GM12872 (cell line): ENCODE results near the gene DDC.

Experiments
- TF ChIP-seq, protein P1 (sequence below): IDR thresholded peaks from 3 replicates; pipeline ENCODE4 v1.5.1; 2011; ENCODE audit warnings: low read depth, mild to moderate bottlenecking, low read length, moderate library complexity; ENCODE audit not compliant: insufficient read depth

The DDC gene

GRCh38 chr7:50412973-50413372 lies 152.2 kb downstream of the DDC start:
- TF ChIP-seq, protein P1, sequence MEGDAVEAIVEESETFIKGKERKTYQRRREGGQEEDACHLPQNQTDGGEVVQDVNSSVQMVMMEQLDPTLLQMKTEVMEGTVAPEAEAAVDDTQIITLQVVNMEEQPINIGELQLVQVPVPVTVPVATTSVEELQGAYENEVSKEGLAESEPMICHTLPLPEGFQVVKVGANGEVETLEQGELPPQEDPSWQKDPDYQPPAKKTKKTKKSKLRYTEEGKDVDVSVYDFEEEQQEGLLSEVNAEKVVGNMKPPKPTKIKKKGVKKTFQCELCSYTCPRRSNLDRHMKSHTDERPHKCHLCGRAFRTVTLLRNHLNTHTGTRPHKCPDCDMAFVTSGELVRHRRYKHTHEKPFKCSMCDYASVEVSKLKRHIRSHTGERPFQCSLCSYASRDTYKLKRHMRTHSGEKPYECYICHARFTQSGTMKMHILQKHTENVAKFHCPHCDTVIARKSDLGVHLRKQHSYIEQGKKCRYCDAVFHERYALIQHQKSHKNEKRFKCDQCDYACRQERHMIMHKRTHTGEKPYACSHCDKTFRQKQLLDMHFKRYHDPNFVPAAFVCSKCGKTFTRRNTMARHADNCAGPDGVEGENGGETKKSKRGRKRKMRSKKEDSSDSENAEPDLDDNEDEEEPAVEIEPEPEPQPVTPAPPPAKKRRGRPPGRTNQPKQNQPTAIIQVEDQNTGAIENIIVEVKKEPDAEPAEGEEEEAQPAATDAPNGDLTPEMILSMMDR, result no peak

DNA sequence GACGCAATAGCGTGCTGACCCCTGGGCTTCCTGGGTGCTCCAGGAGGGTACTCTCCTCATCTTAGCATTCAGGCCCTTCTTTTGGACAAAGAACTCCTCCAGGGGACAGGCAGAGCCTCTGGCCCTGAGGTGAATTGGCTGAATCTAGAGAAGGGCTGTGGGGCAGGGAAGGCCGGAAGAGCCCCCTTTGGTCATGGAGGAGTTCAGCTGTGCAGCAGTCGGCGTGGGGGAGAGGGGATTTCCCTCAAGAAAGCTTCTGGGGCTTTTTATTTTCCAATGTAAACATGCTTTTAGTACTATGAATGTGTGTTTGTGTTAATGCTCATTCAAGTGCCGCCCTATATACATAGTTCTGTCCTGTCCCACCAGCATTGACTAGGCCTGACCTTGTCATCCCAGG lies 153.9 kb downstream of the DDC start:
- TF ChIP-seq, protein P1, result no peak

DNA sequence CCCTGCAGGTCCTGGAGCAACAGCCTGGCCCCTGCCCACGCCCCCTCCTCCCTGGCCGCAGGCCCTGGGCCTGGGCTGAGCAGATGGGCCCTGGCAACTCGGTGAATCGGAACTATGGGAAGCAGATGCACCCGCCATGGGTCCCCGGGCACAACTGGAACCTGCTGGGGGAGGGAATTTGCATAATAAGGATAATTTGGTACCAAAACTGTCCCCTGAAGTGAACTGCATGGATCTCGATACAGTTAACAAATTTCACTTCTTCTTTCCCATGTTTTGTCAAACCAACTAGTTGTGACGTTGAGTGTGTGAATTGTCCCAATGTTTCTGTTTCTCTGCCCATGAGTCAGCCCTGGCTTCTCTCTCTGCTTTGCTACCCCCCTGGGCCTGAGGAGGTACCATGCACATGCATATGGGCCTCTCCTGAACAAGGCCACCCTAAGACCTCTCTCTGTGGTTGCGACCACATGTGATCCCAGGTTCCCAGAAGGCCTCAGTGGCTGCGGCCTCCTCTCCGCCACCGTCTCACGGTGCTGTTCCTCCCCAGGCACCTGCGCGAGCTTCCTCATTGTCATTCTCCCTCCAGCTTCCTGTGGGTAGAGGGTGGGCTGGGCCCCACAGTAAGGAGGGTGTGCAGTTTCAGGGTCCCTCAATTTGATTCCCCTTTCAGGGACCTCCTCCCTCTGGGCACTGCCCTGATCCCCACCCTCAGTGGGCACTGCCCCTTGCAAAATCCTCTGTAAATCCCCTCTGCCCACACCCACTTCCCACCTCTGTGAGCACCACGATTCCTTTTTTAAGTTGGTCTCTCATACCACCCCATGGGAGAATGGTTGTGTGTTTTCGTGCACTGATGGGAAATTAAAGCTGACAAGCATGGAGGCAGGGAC lies 155.1 kb downstream of the DDC start:
- TF ChIP-seq, protein P1, result no peak
